Lung (tissue), 12 donors: Measurements from ENCODE around the gene SCUBE3. TPM values are rescaled to one million over a fixed set of nuclear protein-coding genes. Genes with fewer than 3 reads are reported as not detected.
A peak's percentile ranks its signal among the peaks of the same experiment; 100 is the strongest.

ENCODE experiments used
- ATAC-seq: fragments of 200-7000 bp; cut with Tn5 transposase; one replicate; pipeline ENCODE4 v1.9.1; 2020; ENCODE audit warnings: moderate number of reproducible peaks; ENCODE audit not compliant: insufficient read depth, low FRiP score
- DNase-seq, 3 donors: peaks; one replicate each; pipeline ENCODE4 v3.0.0-alpha.2; 2013 to 2017
- H3K27ac ChIP-seq, 2 donors: one replicate each; pipeline ENCODE4 v1.5.1; 2013; ENCODE audit warnings: mild to moderate bottlenecking in 2 of 2, moderate library complexity in 2 of 2, control low read depth in 1 of 2, inconsistent platforms in 1 of 2, low read depth in 1 of 2, low read length in 1 of 2
- H3K27me3 ChIP-seq, 3 donors: one replicate each; pipeline ENCODE4 v1.5.1; 2013; ENCODE audit warnings: low read length in 2 of 3; ENCODE audit not compliant: control insufficient read depth in 3 of 3, insufficient read depth in 3 of 3
- H3K36me3 ChIP-seq, 4 donors: one replicate each; pipeline ENCODE4 v1.5.1; 2013; ENCODE audit warnings: low read length in 4 of 4, mild to moderate bottlenecking in 1 of 4, moderate library complexity in 1 of 4; ENCODE audit not compliant: control insufficient read depth in 4 of 4, insufficient read depth in 4 of 4
- H3K4me1 ChIP-seq, 5 donors: one replicate each; pipeline ENCODE4 v1.5.1; 2013; ENCODE audit warnings: low read length in 5 of 5, mild to moderate bottlenecking in 2 of 5, moderate library complexity in 1 of 5; ENCODE audit not compliant: control insufficient read depth in 5 of 5, insufficient read depth in 5 of 5
- H3K4me3 ChIP-seq: one replicate; pipeline ENCODE4 v1.5.1; 2013; ENCODE audit warnings: mild to moderate bottlenecking, control low read depth, moderate library complexity
- H3K9ac ChIP-seq, 2 donors: one replicate each; pipeline ENCODE4 v1.5.1; 2013; ENCODE audit warnings: low read length in 2 of 2, control low read depth in 1 of 2; ENCODE audit not compliant: insufficient read depth in 1 of 2
- H3K9me3 ChIP-seq, 4 donors: one replicate each; pipeline ENCODE4 v1.5.1; 2013; ENCODE audit warnings: low read length in 3 of 4, mild to moderate bottlenecking in 1 of 4, moderate library complexity in 1 of 4; ENCODE audit not compliant: control insufficient read depth in 4 of 4, insufficient read depth in 3 of 4
- CTCF ChIP-seq: IDR thresholded peaks from 2 replicates; pipeline ENCODE4 v1.5.1; 2012; ENCODE audit warnings: mild to moderate bottlenecking; ENCODE audit errors: control extremely low read depth, extremely low read depth
- WGBS, 2 donors: extraction: QIAGEN DNeasy Blood & Tissue Kit; methylation state at CpG; one replicate each; pipeline ENCODE4 v1.1.7; 2013; 5-methylcytosine and 5-hydroxymethylcytosine counted together
- polyA plus RNA-seq, 2 donors: library from polyadenylated mRNA; stranded (reverse); fragments of 200-250 nt; gene quantifications; one replicate each; pipeline ENCODE4 v1.2.1, GENCODE V29; 2013
- total RNA-seq, 2 donors: library from RNA; depleted of rRNA in 1 of 2; stranded (reverse); fragments of >200 nt in 1 of 2; gene quantifications; one replicate each; pipeline ENCODE4 v1.2.1, GENCODE V29; 2014 to 2021
- donor health status: control.
- donor health status: control.
- donor health status: Bipolar disorder and iron deficiency.
- donor health status: healthy.
- donor health status: DM: yes; HTN: yes; CAD: no.

Gene SCUBE3
- total and polyA plus RNA-seq, 4 donors: 0.02 to 2.1 (median 0.92) TPM

- Histone ChIP-seq H3K4me1 (peaks cover 0 to 12% (median 7%) of the 10 kb centered on the region in 5 donors), H3K9ac (no peak overlapping the region), H3K27me3 (no peaks in the 10 kb centered on the region), H3K9me3 (no peaks in the 10 kb centered on the region), H3K36me3 (peaks cover 6 to 41% (median 8%) of the 10 kb centered on the region in 4 donors), H3K27ac (no peak overlapping the region), H3K4me3 (no peak overlapping the region)
- no peak for DNase-seq
- 62 to 67% methylated on average over 3 of the region's 3 CpGs for WGBS, 2 donors
- ATAC-seq: no peak
- no peak for TF ChIP-seq CTCF
These were observed 82.0 kb downstream of the SCUBE3 start for GRCh38 chr6:35295521-35296315.

- peaks cover 2 to 27% (median 4%) of the 10 kb centered on the region in 4 donors for H3K36me3 ChIP-seq
- no peaks in the 10 kb centered on the region for H3K27me3 ChIP-seq
- TF ChIP-seq CTCF: no peak
- DNase-seq: no peak
- H3K4me1 ChIP-seq: peaks cover 0 to 12% (median 7%) of the 10 kb centered on the region in 5 donors
- H3K9me3 ChIP-seq: no peaks in the 10 kb centered on the region
- ATAC-seq: no peak
- H3K27ac ChIP-seq: peak overlapping the region in 1 of 2 donors; percentile 67
- WGBS, 2 donors: 29 to 36% methylated on average over 6 of the region's 6 CpGs
- no peak overlapping the region for H3K4me3 ChIP-seq
- H3K9ac ChIP-seq: no peak overlapping the region
These were observed 83.3 kb downstream of the SCUBE3 start for GRCh38 chr6:35296931-35297600.

GRCh38 chr6:35297601-35298481 is 84.1 kb downstream of the SCUBE3 start, which contains the start of gene DEF6:
TSS of gene DEF6 (plus strand) at chr6:35297818. CDS start at chr6:35297857, 39 bp downstream.
- H3K9ac ChIP-seq: no peak within 1 kb of the TSS
- peak within 1 kb of the TSS in 1 of 2 donors; percentile 67 for H3K27ac ChIP-seq
- H3K27me3 ChIP-seq: no peaks in the 10 kb centered on the region
- H3K36me3 ChIP-seq: peaks cover 0 to 20% (median 4%) of the 10 kb centered on the region in 4 donors
- DNase-seq (peak; percentile 82 to 91 (median 86)), ATAC-seq (peak; percentile 91)
- H3K4me1 ChIP-seq: peaks cover 0 to 13% (median 7%) of the 10 kb centered on the region in 5 donors
- peak; percentile 78 for TF ChIP-seq CTCF
- WGBS, 2 donors: 9 to 15% methylated on average over 35 of the region's 35 CpGs
- H3K9me3 ChIP-seq: no peaks in the 10 kb centered on the region
- peak within 1 kb of the TSS; percentile 20 for H3K4me3 ChIP-seq
